Kidney (tissue), 14 donors: ENCODE data around the gene NOD1. TPM values are rescaled to one million over a fixed set of nuclear protein-coding genes. Genes with fewer than 3 reads are reported as not detected.

Source experiments
- DNase-seq, 5 donors: peaks; one replicate each; pipeline ENCODE4 v3.0.0-alpha.2; 2013 to 2020
- FAIRE-seq: peaks from 2 replicates; lab custom pipeline; 2012; peaks lifted over from hg19 to GRCh38; lab: Jason Lieb, UNC
- H3K27ac ChIP-seq, 2 donors: one replicate each; pipeline ENCODE4 v1.7.0; 2013; ENCODE audit warnings: low read depth in 2 of 2, low read length in 2 of 2, inconsistent platforms in 1 of 2
- H3K27me3 ChIP-seq: one replicate; pipeline ENCODE4 v1.7.1; 2013; ENCODE audit warnings: low read length, inconsistent platforms; ENCODE audit not compliant: control insufficient read depth, insufficient read depth
- H3K36me3 ChIP-seq, 3 donors: one replicate each; pipeline versions ENCODE4 v1.7.0 to v1.7.1; 2013; ENCODE audit warnings: low read length in 3 of 3, control low read depth in 1 of 3, inconsistent platforms in 1 of 3; ENCODE audit not compliant: insufficient read depth in 3 of 3, control insufficient read depth in 2 of 3
- H3K4me1 ChIP-seq, 3 donors: one replicate each; pipeline versions ENCODE4 v1.7.0 to v1.7.1; 2013; ENCODE audit warnings: low read length in 3 of 3, inconsistent platforms in 1 of 3, low read depth in 1 of 3; ENCODE audit not compliant: control insufficient read depth in 2 of 3, insufficient read depth in 2 of 3
- H3K4me3 ChIP-seq, 3 donors: one replicate each; pipeline versions ENCODE4 v1.7.0 to v1.8.1; 2013; ENCODE audit warnings: low read length in 3 of 3, control low read depth in 1 of 3, inconsistent platforms in 1 of 3
- H3K9ac ChIP-seq, 3 donors: one replicate each; pipeline versions ENCODE4 v1.7.0 to v1.7.1; 2013; ENCODE audit warnings: low read length in 3 of 3, control low read depth in 1 of 3, inconsistent platforms in 1 of 3
- H3K9me3 ChIP-seq, 3 donors: one replicate each; pipeline versions ENCODE4 v1.7.0 to v1.7.1; 2013; ENCODE audit warnings: low read length in 3 of 3, control low read depth in 1 of 3, inconsistent platforms in 1 of 3; ENCODE audit not compliant: control insufficient read depth in 2 of 3, insufficient read depth in 1 of 3
- intact Hi-C: fragments of 100-400 bp; cut with DNase I; formaldehyde crosslinking; loops from one replicate; pipeline ENCODE4 v1.11.1; 2022
- polyA plus RNA-seq: library from polyadenylated mRNA; stranded (reverse); fragments of 350-450 nt; fragmentation: Illumina TruSeq; extraction: RNeasy Lipid Tissue Mini Kit (QIAGEN cat#74804); gene quantifications from one replicate; pipeline ENCODE4 v1.2.3, GENCODE V29; 2014; ENCODE audit warnings: low read depth, low replicate concordance; ENCODE audit not compliant: insufficient read depth
- total RNA-seq: library from RNA; stranded (reverse); fragmentation: NEBNext Ultra II Directional; extraction: Animal tissue kit (Norgen Biotek cat#: 25700); gene quantifications from one replicate; pipeline ENCODE4 v1.2.1, GENCODE V29; 2021
- TF ChIP-seq, protein P1 (sequence below): IDR thresholded peaks from 3 replicates; pipeline ENCODE4 v1.5.1; 2012; ENCODE audit warnings: mild to moderate bottlenecking, moderate library complexity, borderline replicate concordance; ENCODE audit not compliant: insufficient read depth; ENCODE audit errors: extremely low read depth
- donor health status: control.
- donor health status: control.
- donor health status: control.
- donor health status: control.
- donor health status: control.
- donor health status: DM: yes; HTN: yes; CAD: no.
- donor health status: Normal renal cell carcinoma (clear cell type).

Gene NOD1
- total and polyA plus RNA-seq, 2 donors from 2014 or later: 3.8 to 15.6 TPM

- FAIRE-seq: no peak
- peak overlapping the region in 1 of 3 donors; percentile 1 for H3K4me3 ChIP-seq
- H3K27ac ChIP-seq: no peak overlapping the region
- H3K4me1 ChIP-seq: peaks cover 0 to 5% (median 2%) of the 10 kb centered on the region in 3 donors
- H3K36me3 ChIP-seq: no peaks in the 10 kb centered on the region
- H3K27me3 ChIP-seq: no peaks in the 10 kb centered on the region
- TF ChIP-seq, protein P1, sequence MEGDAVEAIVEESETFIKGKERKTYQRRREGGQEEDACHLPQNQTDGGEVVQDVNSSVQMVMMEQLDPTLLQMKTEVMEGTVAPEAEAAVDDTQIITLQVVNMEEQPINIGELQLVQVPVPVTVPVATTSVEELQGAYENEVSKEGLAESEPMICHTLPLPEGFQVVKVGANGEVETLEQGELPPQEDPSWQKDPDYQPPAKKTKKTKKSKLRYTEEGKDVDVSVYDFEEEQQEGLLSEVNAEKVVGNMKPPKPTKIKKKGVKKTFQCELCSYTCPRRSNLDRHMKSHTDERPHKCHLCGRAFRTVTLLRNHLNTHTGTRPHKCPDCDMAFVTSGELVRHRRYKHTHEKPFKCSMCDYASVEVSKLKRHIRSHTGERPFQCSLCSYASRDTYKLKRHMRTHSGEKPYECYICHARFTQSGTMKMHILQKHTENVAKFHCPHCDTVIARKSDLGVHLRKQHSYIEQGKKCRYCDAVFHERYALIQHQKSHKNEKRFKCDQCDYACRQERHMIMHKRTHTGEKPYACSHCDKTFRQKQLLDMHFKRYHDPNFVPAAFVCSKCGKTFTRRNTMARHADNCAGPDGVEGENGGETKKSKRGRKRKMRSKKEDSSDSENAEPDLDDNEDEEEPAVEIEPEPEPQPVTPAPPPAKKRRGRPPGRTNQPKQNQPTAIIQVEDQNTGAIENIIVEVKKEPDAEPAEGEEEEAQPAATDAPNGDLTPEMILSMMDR: no peak
- H3K9ac ChIP-seq: no peak overlapping the region
- intact Hi-C loops: no loop called here
- no peaks in the 10 kb centered on the region for H3K9me3 ChIP-seq
- DNase-seq: no peak
Measured at GRCh38 chr7:30521532-30521931, 42.9 kb upstream of the NOD1 start.

GRCh38 chr7:30519122-30519521 lies 40.5 kb upstream of the NOD1 start:
- Histone ChIP-seq H3K27ac (no peak overlapping the region), H3K9me3 (no peaks in the 10 kb centered on the region), H3K9ac (no peak overlapping the region), H3K4me1 (peaks cover 0 to 5% (median 2%) of the 10 kb centered on the region in 3 donors), H3K36me3 (no peaks in the 10 kb centered on the region), H3K4me3 (no peak overlapping the region), H3K27me3 (no peaks in the 10 kb centered on the region)
- TF ChIP-seq, protein P1: no peak
- FAIRE-seq (no peak), DNase-seq (no peak)
- intact Hi-C loops: no loop called here

DNA sequence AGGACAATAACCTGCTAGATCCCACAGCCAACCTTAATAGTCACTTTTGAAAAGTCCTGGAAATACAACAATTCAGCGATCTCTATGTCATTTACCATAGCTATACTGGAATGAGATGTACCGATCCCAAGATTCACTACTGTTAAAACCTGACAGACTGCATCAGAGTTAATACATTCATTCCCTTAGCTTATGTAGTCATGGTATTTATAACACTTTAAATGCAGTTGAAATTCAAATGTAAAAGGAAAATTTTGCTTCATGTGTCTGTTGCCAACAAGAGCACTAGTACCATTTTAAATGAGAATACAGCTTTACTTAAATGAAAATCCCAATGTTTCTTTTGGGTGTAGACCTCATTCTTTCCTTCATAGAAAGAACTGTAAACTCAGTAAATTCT lies 37.2 kb upstream of the NOD1 start:
- Histone ChIP-seq H3K36me3 (no peaks in the 10 kb centered on the region), H3K4me1 (peaks cover 0 to under 1% (median 0%) of the 10 kb centered on the region in 3 donors), H3K9ac (no peak overlapping the region), H3K4me3 (no peak overlapping the region), H3K27me3 (no peaks in the 10 kb centered on the region), H3K27ac (no peak overlapping the region), H3K9me3 (no peaks in the 10 kb centered on the region)
- TF ChIP-seq, protein P1: no peak
- intact Hi-C loops: no loop called here
- FAIRE-seq: no peak
- DNase-seq: no peak

GRCh38 chr7:30514776-30515175 lies 36.2 kb upstream of the NOD1 start:
- FAIRE-seq: no peak
- Histone ChIP-seq H3K27me3 (no peaks in the 10 kb centered on the region), H3K36me3 (no peaks in the 10 kb centered on the region), H3K9me3 (no peaks in the 10 kb centered on the region), H3K4me1 (peaks cover 0 to 4% (median 0%) of the 10 kb centered on the region in 3 donors), H3K27ac (no peak overlapping the region), H3K9ac (no peak overlapping the region), H3K4me3 (no peak overlapping the region)
- intact Hi-C loops: no loop called here
- no peak for DNase-seq
- TF ChIP-seq, protein P1: no peak
